HG02588 (cell line): ENCODE data around the gene ZXDC.

Experiments
- ATAC-seq: cut with Tn5 transposase; IDR thresholded peaks from one replicate; pipeline ENCODE4 v1.9.1; 2021; ENCODE audit warnings: mild to moderate bottlenecking, moderate library complexity; ENCODE audit not compliant: unreplicated experiment

The ZXDC gene

DNA sequence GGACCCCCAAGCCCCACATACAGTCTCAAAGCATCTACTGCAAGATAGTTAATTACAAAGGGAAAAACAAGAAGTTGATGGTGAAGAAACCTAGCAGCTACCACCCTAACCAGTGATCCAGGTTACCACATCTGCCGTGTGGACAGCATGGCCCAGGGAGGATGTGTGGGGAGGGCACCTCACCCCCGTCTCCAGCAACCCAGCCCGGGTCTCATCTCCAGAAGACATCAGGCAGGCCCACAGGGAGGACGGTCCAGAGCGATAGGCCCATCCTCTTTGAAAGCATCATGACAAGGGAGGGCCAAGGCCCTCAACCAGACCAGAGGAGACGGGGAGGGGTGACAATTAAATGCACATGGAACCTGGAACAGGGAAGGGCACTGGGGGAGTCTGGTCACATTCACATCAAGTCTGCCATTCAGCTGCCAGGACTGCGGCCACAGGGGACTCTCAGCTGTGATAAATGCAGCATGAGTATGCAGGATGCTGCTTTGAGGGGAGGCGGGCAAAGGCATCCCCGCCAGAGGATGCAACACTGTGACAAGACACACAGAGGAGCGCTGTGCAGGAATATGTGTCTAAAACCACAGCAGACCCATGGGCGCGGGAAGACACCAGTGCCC is 18.8 kb downstream of the ZXDC start:
- no peak for ATAC-seq

DNA sequence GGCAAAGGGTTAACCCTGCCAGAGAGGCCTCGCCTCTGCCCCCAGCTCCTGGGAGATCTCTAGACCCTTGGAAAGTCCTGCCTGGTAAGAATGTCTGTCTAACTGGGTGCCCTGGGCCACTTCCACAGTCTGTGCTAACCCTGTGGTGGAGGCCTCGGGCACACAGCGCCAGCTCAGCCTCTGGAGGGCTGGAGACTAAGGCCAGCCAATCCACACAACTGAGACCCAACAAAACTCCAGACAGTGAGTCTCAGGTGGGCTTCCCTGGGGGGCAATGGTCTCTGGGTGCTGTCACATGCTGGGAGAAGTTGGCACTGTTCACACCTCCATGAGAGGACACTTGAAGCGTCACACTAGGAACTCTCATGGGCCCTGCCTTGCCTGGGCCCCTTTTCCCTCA is 19.5 kb downstream of the ZXDC start:
- ATAC-seq, result no peak

DNA sequence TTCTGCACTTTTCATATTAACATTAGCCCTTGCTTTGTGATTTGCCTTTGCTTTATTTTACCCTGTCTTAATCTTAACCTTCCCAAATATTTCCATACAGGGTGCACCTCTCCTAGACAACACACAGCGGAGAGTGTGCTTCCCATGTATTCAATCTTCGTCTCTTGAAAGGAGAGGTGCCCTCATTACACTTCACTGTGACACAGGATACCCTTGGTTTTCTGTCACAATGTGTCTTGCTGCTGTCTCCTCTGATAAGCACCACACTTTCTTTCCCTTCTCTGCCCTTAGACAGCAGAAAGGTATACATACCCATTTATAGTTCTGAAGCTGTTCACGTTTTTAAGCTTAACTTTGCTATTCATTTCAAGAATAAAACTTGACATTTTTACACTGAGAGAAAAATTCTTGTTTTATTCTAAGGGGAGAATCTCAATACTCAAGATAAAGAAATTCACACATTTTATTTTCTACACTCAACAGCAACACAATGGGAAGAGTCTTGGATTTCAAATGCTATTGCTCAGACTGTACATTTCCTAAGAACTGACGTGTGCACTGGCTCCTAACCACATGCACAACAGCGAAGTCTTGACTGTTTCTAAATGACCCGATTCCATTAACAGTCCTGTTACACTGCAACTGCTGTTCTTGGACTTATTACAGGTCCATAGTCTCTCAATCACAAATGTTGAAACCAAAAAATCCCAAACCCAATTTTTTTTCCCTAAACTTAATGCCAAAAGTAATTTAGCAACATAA is 21.1 kb downstream of the ZXDC start:
- ATAC-seq, result no peak

DNA sequence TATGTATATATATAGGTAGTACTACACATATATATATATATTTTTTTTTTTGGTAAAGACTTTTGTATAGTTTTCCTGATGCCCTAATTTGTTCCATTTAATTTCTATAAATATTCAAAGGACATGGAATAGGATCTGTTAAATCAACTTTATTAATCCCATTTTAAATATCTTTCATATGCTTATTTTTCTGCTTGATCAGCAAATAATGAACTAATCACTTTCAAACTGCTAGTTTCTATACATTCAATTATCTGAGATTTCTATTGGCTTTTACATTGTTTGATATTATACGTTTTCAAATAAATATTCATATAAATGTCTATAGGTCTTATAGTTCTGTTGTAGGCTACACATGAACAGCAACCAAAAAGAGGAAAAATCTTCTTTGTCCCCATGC is 21.7 kb downstream of the ZXDC start:
- ATAC-seq, result no peak

DNA sequence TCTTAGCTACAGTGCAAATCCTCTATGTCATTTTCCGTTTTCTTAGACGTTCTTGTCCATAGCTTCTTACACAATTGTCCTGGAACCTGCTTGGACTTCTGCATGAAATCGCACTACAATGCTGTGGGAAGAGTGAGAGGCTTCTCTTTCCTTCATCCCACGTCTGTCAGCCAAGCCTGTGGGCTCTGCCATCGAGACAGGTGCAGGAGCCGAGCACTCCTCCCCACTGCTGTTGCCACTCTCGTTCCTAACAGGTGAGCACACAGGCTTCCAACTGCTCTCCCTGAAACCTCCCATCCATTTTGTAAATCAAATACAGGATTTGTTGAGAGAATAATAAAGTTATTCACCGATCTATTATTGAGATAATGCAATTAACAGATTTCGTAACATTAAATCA is 23.5 kb downstream of the ZXDC start:
- no peak for ATAC-seq

DNA sequence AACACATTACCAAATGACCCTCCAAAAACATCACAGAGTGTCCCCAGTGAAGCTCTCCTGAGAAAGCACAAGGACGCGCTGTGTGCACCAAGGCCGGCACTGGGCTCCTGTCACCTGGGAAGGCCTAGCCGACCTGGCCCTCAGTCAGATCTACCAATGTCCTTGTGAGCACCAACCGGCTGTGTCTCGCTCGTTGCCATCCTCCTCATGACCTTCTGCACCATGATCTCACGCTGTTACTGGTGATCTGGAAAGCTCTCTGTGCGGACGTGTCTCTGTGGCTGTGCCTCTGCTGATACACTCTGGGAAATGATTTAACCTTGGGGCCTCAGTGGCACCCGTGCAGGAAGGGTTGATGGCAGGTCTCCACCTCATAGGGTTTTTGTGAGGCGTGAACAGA is 24.2 kb downstream of the ZXDC start:
- no peak for ATAC-seq

DNA sequence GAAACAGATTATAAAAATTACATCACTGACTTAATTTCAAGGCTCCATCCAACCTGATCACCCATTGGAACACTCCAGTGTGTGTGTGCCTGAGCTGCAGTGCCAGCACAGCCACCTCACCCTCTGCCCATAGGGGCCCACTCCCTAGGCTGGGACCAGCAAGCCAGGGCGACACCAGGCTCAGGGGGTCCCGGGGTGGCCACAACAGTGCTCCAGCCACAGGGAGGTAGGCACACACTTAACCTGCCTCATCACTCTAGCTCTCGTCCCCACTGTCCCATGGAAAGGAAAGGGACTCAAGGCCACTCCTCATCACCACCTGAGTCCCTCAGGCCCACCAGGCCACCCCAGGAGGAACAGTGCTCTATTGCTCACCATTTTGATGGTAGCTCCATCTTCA is 24.9 kb downstream of the ZXDC start:
- ATAC-seq, result no peak

DNA sequence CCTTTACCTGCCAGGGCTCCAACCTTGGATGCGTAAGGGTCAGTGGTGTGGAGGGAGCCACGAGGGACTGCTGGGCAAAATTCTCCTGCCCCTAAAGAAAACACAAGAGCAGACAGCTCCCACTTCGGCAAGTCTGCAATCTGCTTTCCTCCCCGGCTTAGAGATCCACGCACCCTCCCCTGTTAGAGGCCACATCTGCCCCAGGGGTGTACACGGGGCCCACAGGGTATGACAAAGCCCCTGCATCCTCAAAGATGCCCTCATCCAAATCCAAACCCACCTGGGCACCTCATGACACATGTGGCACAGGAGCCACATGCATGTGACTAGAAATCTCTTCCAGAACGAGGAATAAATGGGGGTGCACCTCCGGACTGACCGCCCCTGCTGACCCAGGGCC is 25.5 kb downstream of the ZXDC start:
- no peak for ATAC-seq

DNA sequence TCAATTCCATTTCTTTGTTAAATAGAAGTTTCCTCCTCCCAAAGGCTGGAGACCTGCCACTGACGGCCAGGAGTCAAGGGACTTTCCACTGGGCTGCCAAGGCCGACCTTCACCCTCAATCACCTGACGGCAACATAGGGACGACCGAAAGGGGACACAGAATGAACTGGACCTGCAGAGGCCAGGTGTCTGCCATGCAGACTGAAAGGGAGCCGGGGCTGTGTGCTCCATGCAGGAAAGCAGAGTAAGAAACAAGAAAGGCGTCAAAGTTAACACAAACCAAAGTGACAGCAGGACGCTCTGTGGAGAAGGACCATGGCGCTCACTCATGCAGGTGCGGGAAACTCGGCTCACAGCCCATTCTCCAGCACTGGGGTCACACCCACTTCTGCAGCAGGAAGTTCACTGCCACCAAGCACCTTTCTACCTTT is 26.1 kb downstream of the ZXDC start:
- ATAC-seq, result no peak

DNA sequence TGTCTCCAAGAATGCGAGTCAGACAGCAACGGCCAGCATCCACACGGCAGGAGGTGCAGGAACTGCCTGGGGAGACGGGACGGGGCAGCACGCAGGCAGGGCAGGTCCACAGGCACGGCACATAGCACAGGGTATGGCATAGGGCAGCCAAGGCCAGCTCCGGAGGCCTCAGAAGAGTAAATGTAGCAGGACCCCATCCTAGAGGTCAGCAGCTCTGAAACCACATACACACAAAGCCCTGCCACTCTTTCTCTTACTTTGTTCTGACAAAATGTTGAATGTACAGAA is 26.9 kb downstream of the ZXDC start:
- ATAC-seq, result no peak

DNA sequence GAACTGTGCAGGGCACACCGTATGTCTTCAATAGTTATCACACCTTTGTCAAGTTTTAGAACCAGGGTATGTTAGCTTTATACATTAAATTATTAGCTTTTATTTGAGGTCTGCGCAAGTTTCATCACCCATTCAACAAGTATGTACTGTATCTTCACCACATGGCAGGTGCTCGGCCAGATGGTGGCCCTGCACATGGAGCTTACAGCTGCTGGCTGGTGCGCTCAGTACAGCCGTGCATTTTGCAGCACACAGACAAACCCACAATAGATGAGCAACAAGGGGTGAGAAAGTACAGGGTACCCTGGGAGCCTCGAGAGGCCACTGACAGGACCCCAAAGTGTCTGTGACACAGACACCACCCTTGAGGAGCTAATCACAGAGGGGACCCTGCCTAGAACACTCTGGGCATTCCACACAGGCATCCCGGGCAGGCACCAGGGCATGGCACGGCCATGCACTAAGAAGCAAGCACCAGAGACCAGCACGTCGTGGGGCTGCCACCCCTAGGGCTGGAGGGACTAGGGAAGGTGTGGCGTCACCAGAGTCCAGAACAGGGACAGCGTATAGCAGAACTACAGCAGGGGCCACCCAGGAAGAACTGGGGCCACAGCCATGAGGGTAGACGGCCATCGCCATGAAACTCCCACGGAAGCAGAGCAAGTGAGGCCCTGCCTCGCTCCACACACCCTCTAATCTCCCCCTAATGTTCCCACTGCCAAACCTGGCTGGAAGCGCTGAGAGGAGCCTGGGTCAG is 27.4 kb downstream of the ZXDC start:
- ATAC-seq, result no peak

DNA sequence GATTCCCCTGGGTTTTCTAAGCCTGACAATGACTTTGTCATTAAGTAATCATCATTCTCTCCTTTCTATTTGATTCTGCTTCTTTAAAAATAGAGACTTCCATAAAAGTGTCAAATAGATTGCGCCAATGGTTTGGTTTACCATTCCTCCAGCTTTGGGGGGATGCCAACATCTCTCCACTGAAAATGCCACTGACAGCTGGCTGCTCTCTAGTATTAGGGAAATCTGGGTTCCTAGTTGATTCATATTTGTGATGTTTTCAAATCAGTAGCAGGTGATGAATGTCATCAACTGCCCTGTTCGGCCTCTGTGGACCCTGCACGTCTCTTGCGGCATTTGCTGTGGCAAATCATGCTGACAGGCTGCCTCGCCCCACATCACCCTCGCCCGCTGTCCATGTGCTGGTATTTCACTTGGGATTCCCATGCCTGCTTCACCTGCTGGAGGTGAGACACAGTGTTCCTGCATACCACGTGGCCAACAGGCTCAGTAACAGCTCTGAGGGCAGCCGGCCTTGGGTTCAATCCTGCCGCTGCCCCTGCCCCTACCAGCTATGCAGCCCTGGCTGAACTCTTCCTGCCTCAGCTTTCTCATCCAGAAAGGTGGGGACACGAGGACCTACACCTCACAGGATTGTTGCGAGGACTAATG is 28.1 kb downstream of the ZXDC start:
- no peak for ATAC-seq

DNA sequence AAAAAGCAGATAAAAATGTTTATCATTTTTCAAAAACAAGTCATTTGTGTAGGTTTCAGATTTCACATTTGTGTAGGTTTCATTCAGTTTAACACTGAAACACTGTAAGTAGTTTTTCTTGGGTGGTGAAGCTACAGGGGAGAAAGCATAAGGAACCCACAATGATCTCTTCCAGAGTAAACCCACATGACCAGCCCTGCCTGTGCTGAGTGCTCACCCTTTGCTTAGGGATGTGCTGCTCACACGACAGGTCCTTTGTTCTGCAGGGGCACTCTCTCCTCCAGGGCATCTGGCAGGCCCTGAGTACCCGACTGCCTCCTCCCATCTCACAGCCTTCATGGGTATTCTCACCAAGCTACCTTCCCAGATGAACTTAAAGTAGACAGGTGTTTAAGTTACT is 28.9 kb downstream of the ZXDC start:
- ATAC-seq, result no peak

DNA sequence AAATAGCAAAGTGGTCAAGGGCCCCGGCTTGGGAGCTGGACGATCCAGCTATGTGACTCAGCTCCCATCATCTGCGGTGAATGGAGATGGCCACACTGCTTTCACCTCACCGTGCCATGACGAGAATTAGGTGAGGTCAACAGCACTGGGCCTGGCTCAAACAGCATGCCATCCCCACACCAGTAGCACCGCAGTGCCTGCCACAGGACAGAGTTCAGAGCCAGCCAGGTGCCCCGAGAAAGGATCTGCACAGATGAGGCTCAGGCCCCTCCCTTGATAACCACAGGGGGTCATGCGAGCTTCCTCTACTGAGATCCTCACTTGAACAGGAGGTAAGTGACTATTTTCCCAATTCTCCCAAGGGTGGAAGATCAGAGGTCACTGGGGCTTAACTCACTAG is 29.4 kb downstream of the ZXDC start:
- ATAC-seq, result no peak

DNA sequence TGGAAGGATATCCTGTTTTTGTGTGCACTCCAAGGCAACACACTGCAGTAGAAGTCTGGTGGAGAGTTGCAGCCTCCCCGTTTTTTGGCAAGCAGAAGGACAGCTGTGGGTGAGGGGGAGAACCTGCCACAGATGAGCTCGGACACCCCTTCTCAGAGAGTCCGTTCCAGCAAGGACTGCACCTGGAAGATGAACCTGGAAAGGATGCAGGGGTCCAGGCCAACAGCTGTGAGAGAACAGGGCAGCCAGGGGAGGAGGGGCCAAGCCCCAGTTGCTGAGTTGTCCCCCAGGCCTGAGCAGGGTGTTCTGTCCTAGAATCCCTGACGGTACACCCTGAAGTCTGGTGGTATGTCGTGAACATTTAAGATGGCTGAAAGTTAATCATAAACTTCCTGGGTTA is 30.2 kb downstream of the ZXDC start:
- ATAC-seq, result no peak

DNA sequence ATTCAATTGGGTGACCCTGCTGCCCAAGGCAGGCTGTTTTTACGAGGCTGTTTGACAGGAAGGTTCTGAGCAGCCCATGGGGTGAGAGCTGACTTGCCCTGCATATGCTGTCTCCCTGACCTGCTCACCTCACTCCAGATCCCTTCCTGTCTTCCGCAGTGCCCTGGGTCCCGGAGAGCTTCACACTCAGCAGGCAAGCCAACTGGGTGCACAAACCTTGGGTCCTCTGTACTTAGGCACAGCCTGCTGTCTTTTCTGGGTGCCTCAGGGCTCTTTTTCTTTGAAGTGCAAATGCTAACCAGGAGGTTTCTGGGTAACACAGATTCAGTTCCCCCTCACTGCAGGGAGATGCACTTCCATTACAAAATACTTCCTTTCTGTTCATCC is 32.8 kb downstream of the ZXDC start:
- no peak for ATAC-seq

DNA sequence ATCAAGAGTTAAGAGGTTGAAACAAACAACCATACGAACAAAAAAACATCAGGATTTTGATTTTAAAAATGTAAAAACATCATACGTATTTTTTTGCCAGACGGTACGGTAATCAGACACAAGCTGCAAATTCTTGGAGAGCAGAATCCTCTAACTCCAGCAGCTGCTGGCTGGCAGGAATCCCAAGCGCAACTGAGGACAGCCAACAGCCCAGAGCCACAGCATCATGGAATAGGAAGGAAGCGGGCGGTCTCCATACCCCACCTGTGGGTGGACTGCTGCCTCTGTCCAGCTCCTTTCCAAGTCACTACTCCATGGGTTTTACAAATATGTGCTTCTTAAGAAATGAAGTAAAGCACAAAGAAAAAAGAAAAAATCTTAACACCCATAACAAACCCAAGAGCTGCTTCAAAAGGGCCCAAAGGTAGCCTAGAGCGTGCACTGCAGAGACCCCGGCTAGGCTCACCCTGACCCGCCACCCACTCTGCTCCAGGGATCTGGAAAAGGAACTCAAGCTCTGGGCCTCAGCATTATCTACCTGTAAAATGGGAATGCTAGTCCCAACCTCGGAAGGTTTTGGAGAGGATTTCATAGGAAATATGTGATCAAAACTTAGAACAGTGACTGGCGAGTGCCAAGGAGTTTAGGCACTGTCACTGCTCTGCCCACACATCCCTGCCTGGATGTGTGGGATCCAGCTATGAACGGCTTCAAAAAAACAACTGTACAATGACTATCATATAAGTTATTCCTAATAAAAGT is 33.4 kb downstream of the ZXDC start:
- ATAC-seq, result no peak

DNA sequence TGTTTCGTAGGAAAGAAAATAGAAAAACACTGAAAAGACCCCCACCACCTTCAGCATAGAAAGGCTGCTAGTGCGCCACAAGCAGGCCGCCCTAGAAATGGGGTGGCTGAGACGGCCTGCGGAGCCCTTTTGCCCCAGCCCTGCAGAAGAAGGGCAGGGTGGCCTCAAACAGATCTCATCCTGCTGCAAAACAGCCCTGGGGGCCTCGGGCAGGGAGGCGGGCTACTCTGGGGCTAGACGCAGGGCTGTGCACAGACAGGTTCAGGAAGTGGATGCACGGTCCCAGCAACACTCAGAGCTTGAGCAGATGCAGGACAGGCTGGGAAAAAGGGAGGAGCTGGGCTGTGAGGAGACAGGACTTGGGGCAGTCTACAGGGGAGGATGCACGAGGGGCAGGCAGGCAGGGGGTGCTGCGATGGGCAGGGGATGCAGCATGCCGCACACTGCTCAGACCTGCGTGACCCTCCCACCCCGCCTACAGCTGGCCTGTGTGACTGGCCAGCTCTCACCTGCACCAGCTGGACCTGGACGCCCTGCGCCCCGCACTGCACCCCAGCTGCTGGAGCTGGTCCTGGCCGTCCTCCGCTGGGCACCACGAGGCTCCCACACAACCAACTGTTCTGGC is 34.3 kb downstream of the ZXDC start:
- no peak for ATAC-seq

DNA sequence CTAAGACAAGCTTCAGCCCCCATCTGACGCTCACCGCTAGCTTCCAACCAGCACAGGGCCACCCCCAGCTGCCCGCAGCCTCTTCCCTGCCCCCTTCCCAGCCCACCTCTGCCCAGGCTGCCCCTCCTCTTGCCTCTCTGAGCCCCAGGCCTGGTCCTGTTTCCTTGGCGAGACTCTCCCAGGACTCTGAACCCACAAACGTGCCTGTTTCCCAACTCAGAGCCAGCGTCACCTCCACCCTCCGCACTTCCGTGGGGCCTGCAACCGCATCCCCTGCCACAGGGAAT is 35.0 kb downstream of the ZXDC start:
- ATAC-seq, result no peak

DNA sequence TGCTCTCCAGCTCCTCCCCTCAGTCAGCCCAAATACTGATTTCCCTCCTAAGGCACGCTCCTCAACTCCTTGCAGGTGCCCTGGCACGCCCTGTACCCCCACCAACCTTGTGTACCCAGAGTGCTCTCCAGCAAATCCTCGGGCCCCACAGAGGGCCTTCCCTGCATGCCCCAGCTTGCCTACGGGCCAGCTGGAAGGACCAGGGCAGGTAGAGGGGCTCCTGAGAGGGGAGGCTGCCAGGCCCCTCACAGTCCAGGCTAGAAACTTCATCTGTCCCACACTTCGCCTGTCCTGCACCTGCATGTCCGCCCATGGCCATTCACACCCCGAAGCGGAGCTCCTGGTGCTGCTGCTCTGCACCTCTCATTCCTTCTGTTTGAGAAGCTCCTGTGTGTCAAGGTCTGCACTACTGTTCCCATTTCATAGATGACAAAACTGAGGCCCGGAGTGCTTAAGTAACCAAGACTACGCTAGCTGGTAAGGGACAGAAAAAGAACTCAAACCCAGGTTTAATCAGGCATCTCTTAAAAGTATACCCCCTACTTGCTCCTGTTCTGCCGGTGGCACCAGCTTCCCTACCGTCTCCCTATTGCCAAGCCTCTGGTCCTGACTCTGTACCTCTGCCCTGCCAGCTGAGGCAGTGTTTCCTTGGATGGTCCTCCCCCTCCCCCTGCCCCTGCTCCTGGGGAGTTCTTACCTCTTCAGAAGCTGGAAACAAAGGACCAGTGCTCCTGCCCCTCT is 35.6 kb downstream of the ZXDC start:
- no peak for ATAC-seq
